Activated naive CD8-positive, alpha-beta T cell (primary cell): Measurements from ENCODE around the gene CCNY.
A peak's percentile ranks its signal among the peaks of the same experiment; 100 is the strongest.

Source experiments
- H3K27ac Mint-ChIP-seq: one replicate; pipeline ENCODE4 v1.8.0; 2021; ENCODE audit warnings: mixed read lengths
- H3K27me3 Mint-ChIP-seq: one replicate; pipeline ENCODE4 v1.8.0; 2021; ENCODE audit warnings: mixed read lengths
- H3K36me3 Mint-ChIP-seq: one replicate; pipeline ENCODE4 v1.8.0; 2021; ENCODE audit warnings: mixed read lengths
- H3K4me1 Mint-ChIP-seq: one replicate; pipeline ENCODE4 v1.8.0; 2021; ENCODE audit warnings: low read depth, mixed read lengths
- H3K4me3 Mint-ChIP-seq: one replicate; pipeline ENCODE4 v1.8.0; 2021; ENCODE audit warnings: mild to moderate bottlenecking, mixed read lengths
- H3K9me3 Mint-ChIP-seq: one replicate; pipeline ENCODE4 v1.8.0; 2021; ENCODE audit warnings: low read depth, mixed read lengths

Gene CCNY

DNA sequence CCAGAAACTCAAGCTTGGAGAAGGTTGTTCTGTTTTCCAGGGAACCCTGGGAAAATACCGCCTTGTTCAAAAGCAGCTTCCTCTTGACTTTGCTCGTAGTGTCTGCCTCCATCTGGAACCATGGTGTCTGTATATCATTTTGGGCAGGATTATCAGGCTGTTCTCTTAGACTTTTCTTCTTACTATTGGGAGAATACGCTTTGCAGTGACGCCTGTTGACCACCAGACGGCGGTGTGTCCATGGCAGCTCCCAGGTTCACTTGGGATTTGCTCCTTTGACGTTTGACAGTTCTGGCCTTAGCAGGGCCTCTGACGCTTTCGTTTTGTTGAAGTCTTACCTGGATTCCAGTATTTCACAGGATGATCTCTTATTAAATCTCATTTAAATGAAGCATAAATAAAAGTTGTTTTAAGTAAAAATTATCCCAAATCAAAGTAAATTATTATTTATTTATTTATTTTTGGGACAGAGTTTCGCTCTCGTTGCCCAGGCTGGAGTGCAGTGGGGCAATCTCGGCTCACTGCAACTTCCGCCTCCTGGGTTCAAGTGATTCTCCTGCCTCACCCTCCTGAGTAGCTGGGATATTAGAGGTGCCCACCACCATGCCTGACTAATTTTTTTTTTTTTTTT lies 227.1 kb downstream of the CCNY start:
- Mint-ChIP-seq H3K36me3 (peaks cover 16% of the 10 kb centered on the region), H3K4me3 (no peak overlapping the region), H3K4me1 (peaks cover 6% of the 10 kb centered on the region), H3K27ac (no peak overlapping the region), H3K27me3 (no peaks in the 10 kb centered on the region), H3K9me3 (no peaks in the 10 kb centered on the region)

DNA sequence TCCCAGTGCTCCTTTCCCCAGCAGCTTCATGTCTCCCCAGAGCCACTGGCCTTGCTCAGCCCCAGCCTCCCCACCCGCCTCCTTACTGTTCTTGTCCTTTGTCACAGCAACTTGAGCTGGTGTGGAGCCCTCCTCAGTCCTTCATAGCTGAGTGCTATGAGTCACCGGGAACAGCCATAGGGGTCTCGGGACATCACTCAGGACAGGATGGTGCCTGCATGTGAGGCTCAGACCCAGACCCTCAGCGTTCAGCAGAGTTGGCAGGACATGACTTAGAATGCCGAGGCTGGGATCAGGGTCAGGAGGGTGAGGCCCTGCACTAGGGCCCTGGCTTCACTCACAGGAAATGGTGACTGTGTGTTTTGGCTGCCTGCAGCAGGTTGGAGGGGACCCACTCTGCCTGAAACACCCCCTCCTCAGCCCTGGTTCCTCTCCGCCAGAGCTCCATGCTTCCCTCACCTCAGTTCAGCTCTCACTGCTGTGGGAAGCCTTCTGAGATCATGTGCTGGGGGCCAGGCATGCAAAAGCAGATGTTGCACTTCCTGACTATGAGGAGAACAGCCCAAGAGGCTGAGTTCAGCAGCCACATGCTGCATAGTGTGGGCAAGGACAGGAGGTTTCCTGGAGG lies 228.1 kb downstream of the CCNY start:
- Mint-ChIP-seq H3K4me3 (no peak overlapping the region), H3K9me3 (no peaks in the 10 kb centered on the region), H3K27ac (peak overlapping the region; percentile 34), H3K27me3 (no peaks in the 10 kb centered on the region), H3K36me3 (peaks cover 13% of the 10 kb centered on the region), H3K4me1 (peaks cover 6% of the 10 kb centered on the region)

DNA sequence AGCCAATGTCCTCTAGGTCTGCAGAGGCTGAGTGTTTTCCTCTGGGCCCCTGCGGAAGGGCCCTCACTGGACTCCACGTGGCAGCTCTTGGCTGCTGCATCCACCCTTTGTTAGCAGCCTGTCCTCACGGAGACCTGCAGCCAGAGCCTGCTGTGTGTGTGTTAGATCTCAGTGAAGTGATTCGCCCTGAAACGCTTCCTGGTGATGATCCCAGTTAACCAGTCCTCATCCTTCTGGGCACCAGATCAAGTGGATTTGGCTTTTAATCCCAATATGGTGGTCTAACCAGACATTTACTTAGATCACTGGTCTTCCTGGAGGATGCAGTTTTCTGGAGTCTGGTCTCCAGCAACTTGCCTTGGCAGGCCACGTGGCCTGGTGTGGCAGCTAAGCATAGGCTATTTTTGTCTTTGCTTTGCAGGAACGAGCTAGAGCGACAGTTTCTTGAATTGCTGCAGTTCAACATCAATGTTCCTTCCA lies 229.3 kb downstream of the CCNY start:
- Mint-ChIP-seq H3K4me3 (no peak overlapping the region), H3K4me1 (peaks cover 6% of the 10 kb centered on the region)

DNA sequence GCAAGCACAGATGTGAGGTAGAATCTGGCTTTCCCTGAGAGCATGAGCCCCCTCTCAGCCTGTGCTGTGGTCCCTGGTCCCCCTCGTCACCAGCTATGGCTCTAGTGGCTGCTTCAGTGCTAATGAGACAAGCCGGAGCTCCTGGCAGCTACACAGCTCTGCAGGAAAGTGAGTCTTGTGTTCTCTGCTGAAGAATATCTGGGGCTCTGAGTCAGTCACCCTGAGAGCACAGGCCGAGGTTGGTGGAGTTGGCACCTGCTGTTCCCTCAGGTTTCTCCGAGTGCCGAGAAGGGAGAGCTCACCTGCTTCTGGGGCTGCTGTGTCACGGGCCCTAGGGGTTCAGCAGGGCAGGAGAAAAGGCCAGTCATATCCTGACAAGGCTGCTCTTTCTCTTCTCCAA lies 231.6 kb downstream of the CCNY start:
- H3K9me3 Mint-ChIP-seq = no peaks in the 10 kb centered on the region
- peaks cover 6% of the 10 kb centered on the region for H3K4me1 Mint-ChIP-seq
- H3K27ac Mint-ChIP-seq = no peak overlapping the region
- no peak overlapping the region for H3K4me3 Mint-ChIP-seq
- peaks cover 20% of the 10 kb centered on the region for H3K36me3 Mint-ChIP-seq
- no peaks in the 10 kb centered on the region for H3K27me3 Mint-ChIP-seq

More for the DNA sequence above, 229.3 kb downstream of the CCNY start:
- Mint-ChIP-seq H3K9me3 (no peaks in the 10 kb centered on the region), H3K36me3 (peaks cover 17% of the 10 kb centered on the region), H3K27ac (no peak overlapping the region), H3K27me3 (no peaks in the 10 kb centered on the region)

- Mint-ChIP-seq H3K4me3 (no peak overlapping the region), H3K4me1 (peaks cover 3% of the 10 kb centered on the region), H3K9me3 (no peaks in the 10 kb centered on the region), H3K27me3 (no peaks in the 10 kb centered on the region), H3K36me3 (peaks cover 18% of the 10 kb centered on the region), H3K27ac (peak overlapping the region; percentile 22)
Measured at GRCh38 chr10:35568483-35569015, 232.2 kb downstream of the CCNY start.

DNA sequence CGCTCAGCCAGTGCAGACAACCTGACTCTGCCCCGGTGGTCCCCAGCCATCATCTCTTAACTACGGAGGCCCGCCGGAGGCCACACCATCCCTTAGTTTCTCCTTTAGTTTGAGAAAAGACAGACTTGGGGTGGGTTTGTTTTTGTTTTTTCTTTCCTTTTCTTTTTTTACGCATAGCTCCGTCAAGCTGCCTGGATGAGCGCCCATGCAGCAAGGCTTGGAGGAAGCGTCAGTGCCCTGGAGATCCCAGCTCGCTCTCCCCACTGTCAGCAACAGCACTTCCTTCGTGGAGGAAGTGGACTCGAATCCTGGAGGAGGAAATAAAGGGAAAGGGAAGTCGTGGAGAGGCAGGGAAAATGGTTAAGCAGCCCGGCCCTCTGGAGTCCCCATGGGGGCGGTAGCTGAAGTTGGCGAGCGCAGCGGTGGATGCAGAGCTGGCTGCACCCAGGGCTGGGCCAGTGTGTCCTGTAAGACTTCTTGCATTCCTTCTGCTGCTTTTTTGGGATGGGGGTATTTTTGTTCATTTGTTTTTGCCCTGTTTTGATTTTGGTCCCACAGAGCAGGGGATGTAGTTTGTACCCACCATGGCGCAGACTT lies 232.9 kb downstream of the CCNY start:
- peaks cover 22% of the 10 kb centered on the region for H3K36me3 Mint-ChIP-seq
- H3K4me1 Mint-ChIP-seq = peaks cover 2% of the 10 kb centered on the region

DNA sequence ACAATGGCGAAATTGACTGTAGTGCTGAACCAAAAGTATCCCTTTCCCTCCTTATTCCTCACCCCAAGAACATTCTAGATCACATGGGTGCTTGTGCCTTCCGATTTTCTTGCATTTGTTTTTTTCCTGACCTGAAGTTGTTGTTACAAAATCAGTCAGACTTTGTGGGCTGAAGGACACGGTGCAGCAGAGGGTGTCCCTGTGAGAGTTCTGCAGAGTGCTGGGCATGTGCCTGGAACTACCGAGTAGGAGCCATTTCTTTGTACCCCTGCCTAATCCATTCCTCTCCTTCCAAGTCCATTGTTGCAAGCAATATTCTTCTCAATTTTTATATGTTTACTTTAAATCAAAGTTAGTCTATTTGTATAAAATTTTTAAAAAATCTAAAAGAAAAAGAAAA lies 233.5 kb downstream of the CCNY start:
- H3K4me1 Mint-ChIP-seq = no peaks in the 10 kb centered on the region
- no peaks in the 10 kb centered on the region for H3K27me3 Mint-ChIP-seq
- peaks cover 25% of the 10 kb centered on the region for H3K36me3 Mint-ChIP-seq
- no peak overlapping the region for H3K27ac Mint-ChIP-seq
- no peak overlapping the region for H3K4me3 Mint-ChIP-seq
- H3K9me3 Mint-ChIP-seq = no peaks in the 10 kb centered on the region

More for the DNA sequence above, 232.9 kb downstream of the CCNY start:
- Mint-ChIP-seq H3K9me3 (no peaks in the 10 kb centered on the region), H3K4me3 (no peak overlapping the region), H3K27me3 (no peaks in the 10 kb centered on the region), H3K27ac (no peak overlapping the region)

DNA sequence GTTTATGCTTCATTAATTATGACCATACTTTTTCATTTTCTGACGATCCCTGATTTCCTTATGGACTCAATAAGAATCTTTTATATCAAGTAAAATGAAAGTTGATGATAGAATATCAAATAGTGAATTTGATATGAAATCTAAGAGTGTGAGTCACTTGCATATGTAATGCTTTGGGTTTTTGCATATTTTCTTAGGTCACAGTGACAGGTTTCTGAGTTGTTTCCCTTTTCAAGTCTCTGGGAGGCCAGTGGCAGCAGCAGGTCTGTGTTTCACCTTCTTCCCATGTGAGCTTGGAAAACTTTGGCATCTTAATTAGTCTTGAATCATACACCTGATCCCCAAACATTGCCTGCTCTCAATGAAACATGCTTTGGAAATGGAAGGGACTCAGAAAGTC lies 234.1 kb downstream of the CCNY start:
- H3K4me1 Mint-ChIP-seq = no peaks in the 10 kb centered on the region
- peaks cover 29% of the 10 kb centered on the region for H3K36me3 Mint-ChIP-seq
- no peak overlapping the region for H3K27ac Mint-ChIP-seq
- H3K4me3 Mint-ChIP-seq = no peak overlapping the region
- H3K9me3 Mint-ChIP-seq = peaks cover 3% of the 10 kb centered on the region
- H3K27me3 Mint-ChIP-seq = no peaks in the 10 kb centered on the region

- H3K4me3 Mint-ChIP-seq = no peak overlapping the region
- no peak overlapping the region for H3K27ac Mint-ChIP-seq
- no peaks in the 10 kb centered on the region for H3K27me3 Mint-ChIP-seq
- H3K9me3 Mint-ChIP-seq = peaks cover 7% of the 10 kb centered on the region
- peaks cover 31% of the 10 kb centered on the region for H3K36me3 Mint-ChIP-seq
- no peaks in the 10 kb centered on the region for H3K4me1 Mint-ChIP-seq
Measured at GRCh38 chr10:35572583-35572982, 236.3 kb downstream of the CCNY start.

DNA sequence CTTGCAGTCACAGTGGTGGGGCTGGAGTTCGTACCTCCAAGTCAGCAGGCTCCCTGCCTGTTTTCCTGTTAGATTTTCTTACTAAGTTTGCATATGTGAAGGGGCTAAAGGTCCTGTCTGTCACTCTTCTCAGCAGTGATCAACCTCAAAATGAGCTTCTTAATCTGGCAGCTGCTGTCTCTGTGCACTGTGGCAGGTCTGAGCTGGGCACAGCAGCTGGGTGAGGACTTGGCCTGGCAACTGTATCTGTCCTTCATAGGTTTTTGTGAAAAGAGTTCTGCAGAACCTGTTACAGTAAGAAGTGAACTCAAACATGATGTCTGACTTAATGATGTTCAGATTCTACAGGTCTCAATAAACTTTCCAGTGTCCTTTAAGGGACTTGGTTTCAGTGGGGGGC lies 237.5 kb downstream of the CCNY start:
- Mint-ChIP-seq H3K36me3 (peaks cover 34% of the 10 kb centered on the region), H3K9me3 (peaks cover 12% of the 10 kb centered on the region), H3K27ac (no peak overlapping the region), H3K4me3 (no peak overlapping the region), H3K27me3 (no peaks in the 10 kb centered on the region), H3K4me1 (no peaks in the 10 kb centered on the region)

DNA sequence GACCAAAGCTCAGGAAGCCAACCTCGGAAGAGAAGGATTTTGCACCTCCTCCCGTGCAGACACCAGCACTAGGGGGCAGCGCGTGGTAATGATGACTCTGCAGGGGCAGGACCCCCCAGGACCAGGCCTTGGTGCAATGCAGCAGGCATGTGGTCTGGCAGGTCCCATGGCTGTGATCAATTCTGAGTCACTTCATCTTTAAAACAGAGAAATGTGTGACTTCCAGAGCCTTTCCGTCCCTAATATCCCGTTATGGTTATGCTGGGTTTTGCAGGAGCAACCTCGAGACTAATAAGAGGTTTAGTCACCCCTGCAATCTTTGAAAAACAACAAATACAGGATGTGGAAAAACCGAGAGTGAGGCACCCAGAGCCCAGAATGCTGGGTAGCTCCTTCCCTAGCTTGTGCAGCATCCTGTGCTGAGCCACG lies 238.6 kb downstream of the CCNY start:
- Mint-ChIP-seq H3K27me3 (no peaks in the 10 kb centered on the region), H3K36me3 (peaks cover 28% of the 10 kb centered on the region), H3K9me3 (peaks cover 12% of the 10 kb centered on the region), H3K27ac (no peak overlapping the region), H3K4me3 (no peak overlapping the region), H3K4me1 (no peaks in the 10 kb centered on the region)

GRCh38 chr10:35575640-35576039 lies 239.3 kb downstream of the CCNY start:
- peaks cover 12% of the 10 kb centered on the region for H3K9me3 Mint-ChIP-seq
- H3K27me3 Mint-ChIP-seq = peaks cover under 1% of the 10 kb centered on the region
- H3K27ac Mint-ChIP-seq = peak overlapping the region; percentile 43
- peaks cover 28% of the 10 kb centered on the region for H3K36me3 Mint-ChIP-seq
- H3K4me1 Mint-ChIP-seq = no peaks in the 10 kb centered on the region
- H3K4me3 Mint-ChIP-seq = no peak overlapping the region

GRCh38 chr10:35576730-35577129 lies 240.4 kb downstream of the CCNY start:
- Mint-ChIP-seq H3K27me3 (peaks cover 4% of the 10 kb centered on the region), H3K27ac (no peak overlapping the region), H3K36me3 (peaks cover 24% of the 10 kb centered on the region), H3K4me1 (no peaks in the 10 kb centered on the region), H3K4me3 (no peak overlapping the region), H3K9me3 (peaks cover 12% of the 10 kb centered on the region)

- Mint-ChIP-seq H3K9me3 (peaks cover 12% of the 10 kb centered on the region), H3K4me1 (no peaks in the 10 kb centered on the region), H3K4me3 (no peak overlapping the region), H3K36me3 (peaks cover 20% of the 10 kb centered on the region), H3K27me3 (peaks cover 5% of the 10 kb centered on the region), H3K27ac (no peak overlapping the region)
Measured at GRCh38 chr10:35577926-35578617, 241.8 kb downstream of the CCNY start.

DNA sequence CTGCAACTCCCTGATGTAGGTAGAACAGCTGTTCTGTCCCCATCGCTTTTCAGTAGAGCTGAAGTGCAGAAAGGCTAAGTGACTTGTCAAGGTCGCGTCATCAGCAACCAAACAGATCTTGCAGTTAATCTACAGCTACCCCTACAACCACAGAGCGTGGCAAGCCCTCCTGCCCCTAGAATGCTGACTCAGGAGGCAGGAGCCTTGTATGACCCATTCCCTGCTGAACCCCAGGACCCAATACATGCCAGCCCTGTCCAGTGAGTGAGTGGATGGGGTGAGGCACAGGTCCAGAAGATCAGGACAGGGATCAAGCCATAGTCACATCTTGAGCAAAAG lies 242.3 kb downstream of the CCNY start:
- Mint-ChIP-seq H3K4me3 (no peak overlapping the region), H3K27me3 (peaks cover 5% of the 10 kb centered on the region), H3K36me3 (peaks cover 20% of the 10 kb centered on the region)

More for the DNA sequence above, 242.3 kb downstream of the CCNY start:
- Mint-ChIP-seq H3K27ac (no peak overlapping the region), H3K4me1 (no peaks in the 10 kb centered on the region), H3K9me3 (peaks cover 12% of the 10 kb centered on the region)
